Spinal cord (tissue), 10 donors: Measurements from ENCODE around the gene MBTPS1. TPM values are rescaled to one million over a fixed set of nuclear protein-coding genes. Genes with fewer than 3 reads are reported as not detected.

Experiments used
- DNase-seq, 6 donors: peaks; one replicate each; pipeline versions ENCODE4 v3.0.0 to v3.0.0-alpha.2; 2013 to 2015; ENCODE audit warnings: low spot score in 6 of 6, low read depth in 4 of 6
- H3K27ac ChIP-seq: one replicate; pipeline ENCODE4 v1.5.1; 2013; ENCODE audit warnings: low read depth, low read length, control low read depth
- H3K27me3 ChIP-seq: one replicate; pipeline ENCODE4 v1.6.1; 2013; ENCODE audit warnings: low read length; ENCODE audit not compliant: control insufficient read depth, insufficient read depth
- H3K36me3 ChIP-seq: one replicate; pipeline ENCODE4 v1.6.1; 2013; ENCODE audit warnings: low read length; ENCODE audit not compliant: control insufficient read depth, insufficient read depth
- H3K4me1 ChIP-seq: one replicate; pipeline ENCODE4 v1.6.1; 2013; ENCODE audit warnings: low read length; ENCODE audit not compliant: control insufficient read depth, insufficient read depth
- H3K4me3 ChIP-seq: one replicate; pipeline ENCODE4 v1.5.1; 2013; ENCODE audit warnings: low read depth, low read length, control low read depth
- H3K9me3 ChIP-seq: one replicate; pipeline ENCODE4 v1.6.1; 2013; ENCODE audit warnings: low read length; ENCODE audit not compliant: control insufficient read depth, insufficient read depth
- WGBS: methylation state at CpG from one replicate; pipeline ENCODE4 v1.1.5; 2013; ENCODE audit warnings: missing lambda C conversion rate; ENCODE audit not compliant: insufficient coverage; 5-methylcytosine and 5-hydroxymethylcytosine counted together
- polyA plus RNA-seq, 2 donors: library from polyadenylated mRNA; unstranded; fragments of 120-200 nt; gene quantifications; one replicate each; pipeline ENCODE4 v1.2.1, GENCODE V29; 2013; ENCODE audit not compliant: insufficient read length in 2 of 2
- total RNA-seq, 2 donors: library from RNA; depleted of rRNA in 1 of 2; stranded (reverse); fragments of 120-200 nt in 1 of 2; fragments of >200 nt in 1 of 2; gene quantifications; one replicate each; pipeline versions ENCODE4 v1.2.3 to v1.2.4, GENCODE V29; 2013 to 2014
- donor health status: healthy.

The MBTPS1 gene
- total and polyA plus RNA-seq, 4 donors: 66.2 to 84.3 (median 74.9) TPM

DNA sequence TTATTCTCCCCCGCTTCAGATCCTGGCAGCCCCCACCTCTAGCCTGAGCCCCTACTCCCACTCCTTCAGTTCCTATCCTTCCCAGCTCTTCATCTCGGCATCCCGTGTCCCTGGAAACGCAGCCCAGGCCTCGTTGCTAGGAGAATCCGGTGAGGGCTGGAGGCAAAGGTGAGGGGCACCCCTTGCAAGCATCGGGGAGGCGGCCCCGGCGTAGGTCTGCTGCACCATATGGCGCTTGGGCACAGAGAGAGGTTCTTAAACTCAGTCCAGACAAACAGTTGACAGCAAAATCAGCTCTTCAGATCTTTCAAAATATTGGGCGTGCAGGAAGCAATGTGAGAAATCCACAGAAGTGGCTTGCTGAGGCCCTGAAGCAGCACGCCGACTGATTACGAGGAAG is 89.1 kb downstream of the MBTPS1 start:
- H3K4me3 ChIP-seq: no peak overlapping the region
- DNase-seq: peak in 2 of 6 donors; percentile 65 to 77
- 55% methylated on average over 7 of the region's 15 CpGs for WGBS
- no peaks in the 10 kb centered on the region for H3K9me3 ChIP-seq
- H3K36me3 ChIP-seq: no peaks in the 10 kb centered on the region
- H3K27me3 ChIP-seq: no peaks in the 10 kb centered on the region
- H3K4me1 ChIP-seq: peaks cover 11% of the 10 kb centered on the region
- H3K27ac ChIP-seq: no peak overlapping the region

DNA sequence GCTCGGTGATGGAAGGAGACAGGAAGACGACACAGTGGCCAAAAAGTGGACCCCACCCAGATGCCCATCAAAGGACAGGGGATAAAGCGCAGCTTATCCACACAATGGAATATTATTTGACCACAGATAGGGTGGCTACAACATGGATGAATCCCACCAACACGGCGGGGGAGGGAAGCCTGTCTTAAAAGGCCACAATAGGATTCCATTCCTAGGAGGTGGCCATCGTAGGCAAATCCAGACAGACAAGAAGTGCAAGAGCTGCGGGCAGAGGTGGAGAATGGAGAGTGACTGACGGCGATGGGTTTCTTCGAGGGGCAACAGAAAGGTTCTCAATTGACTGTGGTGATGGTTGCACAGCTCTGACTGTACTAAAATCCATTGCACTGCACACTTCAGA is 90.1 kb downstream of the MBTPS1 start:
- Histone ChIP-seq H3K27me3 (no peaks in the 10 kb centered on the region), H3K36me3 (no peaks in the 10 kb centered on the region), H3K9me3 (peaks cover under 1% of the 10 kb centered on the region), H3K4me1 (peaks cover 11% of the 10 kb centered on the region), H3K27ac (no peak overlapping the region), H3K4me3 (no peak overlapping the region)
- WGBS: 85% methylated on average over 9 of the region's 10 CpGs
- DNase-seq: no peak

DNA sequence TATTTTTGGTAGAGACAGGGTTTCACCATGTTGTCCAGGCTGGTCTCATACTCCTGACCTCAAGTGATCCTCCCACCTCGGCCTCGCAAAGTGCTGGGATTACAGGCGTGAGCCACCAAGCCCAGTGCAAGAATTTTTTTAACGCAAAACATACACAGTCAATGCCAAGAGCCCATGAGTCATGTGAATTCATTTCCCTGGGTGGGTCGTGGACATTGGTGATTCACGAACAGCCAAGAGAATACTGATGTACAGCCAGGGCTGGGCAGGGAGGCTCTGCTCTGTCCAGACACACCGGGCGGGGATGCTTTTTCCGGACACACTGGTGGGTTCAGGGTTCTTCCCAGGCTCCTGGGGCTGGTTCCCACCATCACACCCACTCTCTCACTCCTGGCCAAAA is 91.9 kb downstream of the MBTPS1 start:
- 75% methylated on average over 9 of the region's 9 CpGs for WGBS
- Histone ChIP-seq H3K36me3 (no peaks in the 10 kb centered on the region), H3K27ac (no peak overlapping the region), H3K4me3 (no peak overlapping the region), H3K27me3 (no peaks in the 10 kb centered on the region), H3K9me3 (peaks cover 4% of the 10 kb centered on the region), H3K4me1 (peaks cover 11% of the 10 kb centered on the region)
- DNase-seq: no peak

DNA sequence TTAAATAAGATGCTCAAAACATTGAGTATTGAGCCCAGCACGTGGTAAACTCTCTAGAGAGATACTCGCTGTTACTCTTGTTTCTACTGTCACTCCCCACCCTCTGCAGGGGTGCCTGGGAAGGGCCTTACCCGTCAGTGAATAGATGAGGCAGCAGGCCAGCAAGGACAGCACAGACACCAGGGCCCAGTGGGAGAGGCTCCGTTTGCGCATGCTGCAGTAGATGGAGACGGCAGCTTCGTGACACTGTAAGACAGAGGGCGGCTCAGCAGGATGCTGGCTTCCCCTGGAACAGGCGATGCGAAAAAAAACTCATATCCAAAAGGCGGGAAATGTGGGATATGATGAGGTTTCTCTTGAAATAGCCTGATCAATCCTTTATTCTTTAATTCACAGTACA is 94.1 kb downstream of the MBTPS1 start:
- peak in 1 of 6 donors; percentile 63 for DNase-seq
- H3K27me3 ChIP-seq: no peaks in the 10 kb centered on the region
- no peak overlapping the region for H3K4me3 ChIP-seq
- no peak overlapping the region for H3K27ac ChIP-seq
- peaks cover 7% of the 10 kb centered on the region for H3K9me3 ChIP-seq
- 28% methylated on average over 7 of the region's 11 CpGs for WGBS
- H3K4me1 ChIP-seq: peaks cover 5% of the 10 kb centered on the region
- no peaks in the 10 kb centered on the region for H3K36me3 ChIP-seq

DNA sequence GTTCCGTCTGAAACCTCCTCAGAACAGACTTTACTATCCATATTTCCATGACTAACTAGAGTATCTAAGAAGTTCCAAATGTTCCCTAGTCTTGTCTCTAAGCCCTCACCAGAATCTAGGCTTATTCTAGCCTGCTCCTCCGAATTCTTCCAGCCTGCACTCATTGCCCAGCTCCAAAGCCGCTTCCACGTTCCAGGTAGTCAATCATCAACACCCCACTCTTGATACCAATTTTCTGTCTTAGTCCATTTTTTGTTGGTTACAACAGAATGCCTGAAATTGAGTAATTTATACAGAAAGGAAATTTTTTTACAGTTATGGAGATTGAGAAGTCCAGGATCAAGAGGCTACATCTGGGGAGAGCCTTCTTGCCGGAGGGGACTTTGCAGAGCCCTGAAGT is 95.3 kb downstream of the MBTPS1 start:
- Histone ChIP-seq H3K4me3 (no peak overlapping the region), H3K4me1 (no peaks in the 10 kb centered on the region), H3K27me3 (no peaks in the 10 kb centered on the region), H3K27ac (no peak overlapping the region), H3K36me3 (peaks cover 2% of the 10 kb centered on the region), H3K9me3 (peaks cover 7% of the 10 kb centered on the region)
- no peak for DNase-seq
- 94% methylated on average over 3 of the region's 5 CpGs for WGBS

DNA sequence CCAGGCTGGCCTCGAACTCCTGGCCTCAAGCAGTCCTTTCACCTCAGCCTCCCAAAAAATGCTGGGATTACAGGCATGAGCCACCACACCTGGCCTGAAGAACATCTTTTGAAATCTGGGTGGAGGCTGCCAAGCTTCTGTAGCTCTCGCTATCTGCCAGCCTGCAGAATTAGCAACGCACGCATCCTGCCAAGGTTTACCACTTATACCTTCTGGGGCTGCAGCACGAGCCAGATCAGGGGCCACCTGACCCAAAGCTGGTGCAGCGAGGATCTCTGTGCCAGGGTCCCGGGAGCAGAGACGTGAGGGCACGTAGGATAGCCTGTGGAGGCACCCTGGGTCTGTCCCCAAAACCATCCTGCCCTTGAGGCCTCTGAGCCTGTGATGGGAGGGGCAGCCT is 96.4 kb downstream of the MBTPS1 start:
- peaks cover 7% of the 10 kb centered on the region for H3K9me3 ChIP-seq
- DNase-seq: peak in 1 of 6 donors; percentile 47
- no peak overlapping the region for H3K4me3 ChIP-seq
- H3K27me3 ChIP-seq: no peaks in the 10 kb centered on the region
- no peak overlapping the region for H3K27ac ChIP-seq
- H3K36me3 ChIP-seq: peaks cover 3% of the 10 kb centered on the region
- 95% methylated on average over 9 of the region's 9 CpGs for WGBS
- no peaks in the 10 kb centered on the region for H3K4me1 ChIP-seq

DNA sequence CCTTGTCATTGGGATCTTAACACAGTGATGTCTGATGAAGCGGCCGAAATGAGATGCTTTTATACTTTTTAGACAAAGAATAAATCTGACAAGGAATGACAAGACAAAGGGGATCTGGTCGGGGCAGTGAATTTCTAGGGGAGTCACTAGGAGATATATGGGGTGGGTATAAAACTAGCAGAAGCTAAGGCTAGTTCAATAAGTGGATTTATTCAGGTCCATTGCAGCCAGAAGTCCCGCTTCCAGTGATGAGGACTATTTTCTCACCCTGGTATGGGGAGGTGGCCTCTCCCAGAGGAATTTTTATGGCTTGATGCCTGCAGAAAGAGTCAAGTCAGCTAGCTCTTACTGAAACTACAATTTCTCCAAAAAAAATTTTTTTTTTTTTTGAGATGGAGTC is 98.0 kb downstream of the MBTPS1 start:
- H3K27ac ChIP-seq: no peak overlapping the region
- H3K27me3 ChIP-seq: no peaks in the 10 kb centered on the region
- DNase-seq: no peak
- 57% methylated on average over 1 of the region's 4 CpGs for WGBS
- H3K4me3 ChIP-seq: no peak overlapping the region
- H3K4me1 ChIP-seq: no peaks in the 10 kb centered on the region
- peaks cover 7% of the 10 kb centered on the region for H3K9me3 ChIP-seq
- H3K36me3 ChIP-seq: peaks cover 3% of the 10 kb centered on the region

DNA sequence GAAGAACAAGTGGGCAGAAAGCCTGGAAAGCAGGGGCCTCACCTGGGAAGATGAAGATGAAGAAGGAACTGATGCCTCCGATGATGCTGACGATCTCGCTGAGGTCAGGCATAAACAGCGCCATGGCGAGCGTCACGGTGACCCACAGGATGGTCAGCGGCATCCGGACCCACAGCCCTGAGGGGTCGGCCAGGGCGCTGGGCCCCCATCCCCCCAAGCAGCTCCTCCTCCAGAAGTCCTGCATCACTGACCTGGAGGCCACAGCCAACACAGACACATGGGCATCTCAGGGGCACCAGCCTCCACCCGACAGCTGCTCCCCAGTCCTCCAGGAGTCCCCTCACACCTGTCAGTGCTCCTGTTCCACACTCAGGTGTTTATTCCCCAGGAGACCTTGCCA is 100.3 kb downstream of the MBTPS1 start:
- H3K4me1 ChIP-seq: peaks cover under 1% of the 10 kb centered on the region
- no peak for DNase-seq
- 93% methylated on average over 12 of the region's 12 CpGs for WGBS

DNA sequence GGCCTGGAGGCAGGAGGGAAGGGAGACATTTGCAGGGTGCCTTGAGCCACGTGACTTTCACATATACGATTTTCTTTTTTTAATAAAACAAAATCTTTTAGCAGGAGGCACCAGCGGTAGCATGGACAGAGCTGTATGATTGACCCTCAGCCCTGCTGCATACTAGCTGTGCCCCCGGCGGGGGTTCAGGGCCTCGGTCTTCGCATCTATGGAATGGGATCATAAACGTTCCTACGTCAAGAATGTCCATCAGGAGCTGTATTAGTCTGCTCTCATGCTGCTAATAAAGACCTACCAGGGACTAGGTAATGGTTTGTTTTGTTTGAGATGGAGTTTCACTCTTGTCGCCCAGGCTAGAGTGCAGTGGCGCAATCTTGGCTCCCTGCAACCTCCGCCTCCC is 101.3 kb downstream of the MBTPS1 start:
- Histone ChIP-seq H3K27me3 (no peaks in the 10 kb centered on the region), H3K4me1 (peaks cover 9% of the 10 kb centered on the region), H3K36me3 (peaks cover 3% of the 10 kb centered on the region), H3K27ac (no peak overlapping the region), H3K9me3 (peaks cover 4% of the 10 kb centered on the region), H3K4me3 (no peak overlapping the region)
- no peak for DNase-seq
- WGBS: 81% methylated on average over 5 of the region's 12 CpGs

More for the DNA sequence above, 100.3 kb downstream of the MBTPS1 start:
- Histone ChIP-seq H3K27ac (no peak overlapping the region), H3K4me3 (no peak overlapping the region), H3K27me3 (no peaks in the 10 kb centered on the region), H3K36me3 (peaks cover 3% of the 10 kb centered on the region), H3K9me3 (peaks cover 6% of the 10 kb centered on the region)

DNA sequence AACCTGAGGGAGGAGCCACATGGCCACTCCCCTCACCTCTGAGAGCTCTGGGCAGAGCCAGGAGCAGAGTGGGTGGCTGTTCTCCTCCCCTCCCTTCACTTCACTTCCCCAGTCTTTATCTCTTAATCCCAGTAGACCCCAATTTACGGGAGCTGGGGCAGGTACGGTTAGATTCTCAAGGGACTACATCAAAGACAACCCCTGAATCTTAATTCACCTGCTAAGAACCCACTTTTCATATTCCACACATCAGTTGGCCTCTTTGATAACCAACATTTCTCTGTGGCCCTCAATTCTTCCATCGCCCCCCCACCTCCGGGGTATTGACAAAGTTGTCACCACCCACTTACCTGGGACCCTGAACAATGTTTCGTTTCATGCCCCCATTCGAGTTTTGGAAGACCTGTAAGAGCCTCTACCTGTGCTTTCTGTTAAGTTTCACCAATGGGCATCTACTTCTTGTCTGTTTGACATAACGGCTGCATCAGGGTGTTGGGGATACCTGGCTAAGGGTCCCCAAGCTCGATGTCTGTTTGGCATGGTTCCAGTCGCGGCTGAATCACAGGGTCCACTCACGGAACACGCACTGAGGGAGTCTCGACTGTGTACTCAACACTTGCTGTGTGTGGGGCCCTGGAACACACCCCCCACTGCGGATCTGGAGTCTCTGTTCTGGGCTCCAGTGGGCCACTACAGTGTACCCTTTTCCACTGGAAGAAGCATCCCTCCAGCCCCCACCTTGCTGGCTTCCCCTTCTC is 102.0 kb downstream of the MBTPS1 start:
- H3K27me3 ChIP-seq: no peaks in the 10 kb centered on the region
- no peak for DNase-seq
- H3K36me3 ChIP-seq: peaks cover 3% of the 10 kb centered on the region
- H3K9me3 ChIP-seq: peaks cover 4% of the 10 kb centered on the region
- WGBS: 82% methylated on average over 13 of the region's 14 CpGs
- H3K4me1 ChIP-seq: peaks cover 9% of the 10 kb centered on the region
- no peak overlapping the region for H3K27ac ChIP-seq
- no peak overlapping the region for H3K4me3 ChIP-seq
